Colonic mucosa (tissue), 4 donors: ENCODE data around the gene BCL11B. TPM values are rescaled to one million over a fixed set of nuclear protein-coding genes. Genes with fewer than 3 reads are reported as not detected.

Experiments used
- DNase-seq: peaks from one replicate; pipeline ENCODE4 v3.0.0-alpha.2; 2020
- H3K27ac ChIP-seq: fragments of 200-600 bp; one replicate; pipeline ENCODE4 v1.8.0; 2021
- H3K27me3 ChIP-seq: fragments of 200-600 bp; one replicate; pipeline ENCODE4 v1.8.0; 2021
- H3K36me3 ChIP-seq: fragments of 200-600 bp; one replicate; pipeline ENCODE4 v1.8.0; 2021
- H3K4me1 ChIP-seq: fragments of 200-600 bp; one replicate; pipeline ENCODE4 v1.8.0; 2021; ENCODE audit warnings: mild to moderate bottlenecking
- H3K4me3 ChIP-seq: fragments of 200-600 bp; one replicate; pipeline ENCODE4 v1.8.0; 2021
- H3K9ac ChIP-seq, 2 donors: one replicate each; pipeline ENCODE4 v1.7.0; 2013; ENCODE audit warnings: control low read depth in 2 of 2, low read depth in 2 of 2, low read length in 2 of 2
- H3K9me3 ChIP-seq: fragments of 200-600 bp; one replicate; pipeline ENCODE4 v1.8.0; 2021
- intact Hi-C: fragments of 100-400 bp; cut with DNase I; formaldehyde crosslinking; loops from one replicate; pipeline ENCODE4 v1.14.1; 2022
- total RNA-seq, 2 donors: library from RNA; stranded (reverse); fragmentation: NEBNext Ultra II Directional in 1 of 2; extraction: Animal tissue kit (Norgen Biotek cat#: 25700) in 1 of 2; gene quantifications; one replicate each; pipeline ENCODE4 v1.2.1, GENCODE V29; 2021
- TF ChIP-seq, protein P1 (sequence below): fragments of 200-600 bp; IDR thresholded peaks from one replicate; pipeline ENCODE4 v1.8.0; 2022; ENCODE audit warnings: antibody characterized with exemption, mild to moderate bottlenecking
- donor health status: healthy.
- donor health status: DM: no; HTN: no; CAD: no.
- donor health status: DM: no; HTN: no; CAD: no.

Gene BCL11B
- total RNA-seq, 2 donors from 2014 or later, result 5.6 to 10.4 TPM

DNA sequence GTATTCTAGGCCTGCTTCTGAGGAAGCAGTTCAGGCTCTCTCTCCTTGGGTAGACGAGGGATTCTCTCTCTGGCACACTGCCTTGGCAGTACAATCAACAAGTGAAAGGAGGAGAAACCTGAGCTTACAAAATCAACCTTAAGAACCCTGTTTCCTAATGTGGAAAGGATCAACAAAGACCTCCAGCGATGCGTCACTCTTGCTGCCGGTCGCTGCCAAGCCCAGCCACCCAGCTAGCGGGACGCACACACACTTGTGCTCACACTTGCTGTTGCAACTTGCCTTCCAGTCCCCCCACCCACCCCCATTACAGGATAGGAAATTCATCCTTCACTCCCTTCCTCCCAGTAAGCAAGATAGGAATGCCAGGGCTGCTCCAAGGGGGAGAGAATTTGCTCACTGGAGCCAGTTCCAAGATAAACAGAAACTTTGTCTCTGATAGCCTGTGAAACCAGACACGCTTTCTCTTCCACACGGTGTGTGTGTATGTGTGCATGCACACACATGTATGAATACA, 144.3 kb downstream of the BCL11B start:
- Histone ChIP-seq H3K4me1 (no peaks in the 10 kb centered on the region), H3K9me3 (no peaks in the 10 kb centered on the region), H3K27me3 (no peaks in the 10 kb centered on the region), H3K4me3 (no peak overlapping the region), H3K36me3 (no peaks in the 10 kb centered on the region), H3K9ac (no peak overlapping the region), H3K27ac (no peak overlapping the region)
- intact Hi-C loops, result no loop called here
- no peak for DNase-seq
- TF ChIP-seq, protein P1, sequence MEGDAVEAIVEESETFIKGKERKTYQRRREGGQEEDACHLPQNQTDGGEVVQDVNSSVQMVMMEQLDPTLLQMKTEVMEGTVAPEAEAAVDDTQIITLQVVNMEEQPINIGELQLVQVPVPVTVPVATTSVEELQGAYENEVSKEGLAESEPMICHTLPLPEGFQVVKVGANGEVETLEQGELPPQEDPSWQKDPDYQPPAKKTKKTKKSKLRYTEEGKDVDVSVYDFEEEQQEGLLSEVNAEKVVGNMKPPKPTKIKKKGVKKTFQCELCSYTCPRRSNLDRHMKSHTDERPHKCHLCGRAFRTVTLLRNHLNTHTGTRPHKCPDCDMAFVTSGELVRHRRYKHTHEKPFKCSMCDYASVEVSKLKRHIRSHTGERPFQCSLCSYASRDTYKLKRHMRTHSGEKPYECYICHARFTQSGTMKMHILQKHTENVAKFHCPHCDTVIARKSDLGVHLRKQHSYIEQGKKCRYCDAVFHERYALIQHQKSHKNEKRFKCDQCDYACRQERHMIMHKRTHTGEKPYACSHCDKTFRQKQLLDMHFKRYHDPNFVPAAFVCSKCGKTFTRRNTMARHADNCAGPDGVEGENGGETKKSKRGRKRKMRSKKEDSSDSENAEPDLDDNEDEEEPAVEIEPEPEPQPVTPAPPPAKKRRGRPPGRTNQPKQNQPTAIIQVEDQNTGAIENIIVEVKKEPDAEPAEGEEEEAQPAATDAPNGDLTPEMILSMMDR, result no peak

DNA sequence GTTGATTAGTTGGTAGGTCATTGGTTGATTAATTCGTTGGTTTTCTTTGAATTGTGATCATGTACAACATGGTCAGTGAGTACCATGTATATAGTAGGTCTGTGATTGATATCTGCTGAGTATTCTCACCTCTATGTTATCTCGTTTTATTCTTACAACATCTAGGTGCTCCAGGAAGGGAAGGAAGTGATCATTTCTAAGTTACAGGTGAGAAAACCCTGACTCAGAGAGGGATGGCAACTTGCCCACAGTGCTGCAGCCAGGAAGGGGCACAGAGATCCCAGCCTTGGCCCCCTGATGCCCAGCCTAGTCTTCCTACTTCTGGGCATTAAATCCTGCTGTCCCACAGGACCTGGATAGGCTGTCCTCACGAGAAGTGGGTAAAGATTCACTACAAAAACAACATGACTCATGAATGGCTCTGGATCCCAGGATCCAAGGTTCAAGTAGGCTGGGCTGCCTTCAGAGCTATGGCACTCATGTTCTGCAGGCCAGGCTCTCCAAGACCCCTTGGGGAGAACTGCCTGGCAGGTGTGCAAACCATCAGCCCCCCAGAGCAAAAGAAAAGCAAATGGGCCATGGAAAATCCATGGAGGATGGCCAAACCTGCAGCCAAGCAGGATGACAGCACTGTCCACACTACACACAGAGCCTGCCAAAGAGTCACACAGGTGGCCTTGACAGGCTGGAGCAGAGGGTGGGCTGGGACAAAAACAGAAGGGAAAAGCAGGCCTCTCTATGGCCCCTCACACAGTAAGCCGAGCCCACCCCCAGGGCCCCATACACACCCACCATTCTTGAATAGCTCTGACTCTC, 146.2 kb downstream of the BCL11B start:
- TF ChIP-seq, protein P1, result no peak
- H3K9ac ChIP-seq, result no peak overlapping the region
- H3K27ac ChIP-seq, result no peak overlapping the region
- H3K9me3 ChIP-seq, result no peaks in the 10 kb centered on the region
- no peaks in the 10 kb centered on the region for H3K4me1 ChIP-seq
- peak; percentile 7 for DNase-seq
- intact Hi-C loops, result no loop called here
- H3K36me3 ChIP-seq, result no peaks in the 10 kb centered on the region
- H3K4me3 ChIP-seq, result no peak overlapping the region
- H3K27me3 ChIP-seq, result no peaks in the 10 kb centered on the region

DNA sequence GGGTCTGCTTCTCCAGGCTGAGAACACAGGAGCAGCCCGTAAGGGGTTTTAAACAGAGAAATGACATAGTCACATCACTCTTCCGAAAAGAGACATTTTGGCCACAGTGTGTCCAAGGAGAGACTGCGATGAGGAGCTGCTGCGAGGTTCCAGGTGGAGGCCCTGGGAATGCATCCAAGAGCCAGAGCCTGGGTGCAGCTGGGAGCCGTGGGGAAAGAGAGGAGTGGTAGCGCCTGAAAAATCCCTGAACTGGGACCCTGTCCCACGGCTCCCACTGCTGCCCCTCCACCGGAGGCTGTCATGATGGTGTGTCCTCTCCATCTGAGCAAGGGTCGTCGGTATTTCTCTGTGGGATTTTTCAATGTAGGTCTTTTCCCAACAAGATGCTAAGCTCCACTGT, 146.9 kb downstream of the BCL11B start:
- H3K27me3 ChIP-seq, result no peaks in the 10 kb centered on the region
- peak; percentile 2 for DNase-seq
- no peaks in the 10 kb centered on the region for H3K9me3 ChIP-seq
- no peak overlapping the region for H3K4me3 ChIP-seq
- intact Hi-C loops, result no loop called here
- no peaks in the 10 kb centered on the region for H3K36me3 ChIP-seq
- H3K27ac ChIP-seq, result no peak overlapping the region
- H3K9ac ChIP-seq, result no peak overlapping the region
- TF ChIP-seq, protein P1, result no peak
- H3K4me1 ChIP-seq, result no peaks in the 10 kb centered on the region

DNA sequence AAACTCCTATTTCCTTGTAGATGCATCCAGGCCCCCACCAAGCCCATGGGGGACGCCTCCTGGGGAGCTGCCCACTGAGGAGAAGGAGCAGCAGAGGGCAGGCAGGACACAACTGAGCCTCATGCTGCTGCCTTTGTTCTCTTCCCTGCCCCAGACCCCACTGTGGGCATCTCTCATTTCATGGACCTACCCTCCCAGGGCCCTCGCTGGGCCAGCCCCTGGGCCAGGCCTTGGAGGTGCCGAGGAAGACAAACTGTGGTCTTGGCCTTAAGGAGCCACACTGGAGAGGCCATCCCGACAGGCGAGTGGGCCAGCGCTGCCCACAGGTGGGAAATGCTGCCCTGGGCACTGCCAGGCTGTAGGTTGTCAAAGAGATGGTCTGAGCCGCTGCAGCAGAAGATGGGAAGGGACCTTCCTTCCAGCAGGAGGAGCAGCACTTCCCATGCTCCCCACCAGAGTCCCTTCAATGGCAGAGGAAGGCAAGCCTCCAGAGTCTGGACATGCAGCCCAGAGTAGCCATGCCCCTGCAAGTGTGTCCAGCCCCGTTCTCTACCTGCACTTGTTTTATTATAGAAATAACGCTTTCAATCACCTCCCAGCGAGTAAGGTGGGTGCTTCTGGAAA, 147.4 kb downstream of the BCL11B start:
- no peaks in the 10 kb centered on the region for H3K27me3 ChIP-seq
- no peak overlapping the region for H3K9ac ChIP-seq
- peak; percentile 9 for DNase-seq
- H3K4me3 ChIP-seq, result no peak overlapping the region
- H3K36me3 ChIP-seq, result no peaks in the 10 kb centered on the region
- no peak overlapping the region for H3K27ac ChIP-seq
- no peaks in the 10 kb centered on the region for H3K9me3 ChIP-seq
- H3K4me1 ChIP-seq, result no peaks in the 10 kb centered on the region
- TF ChIP-seq, protein P1, result no peak
- intact Hi-C loops, result no loop called here

DNA sequence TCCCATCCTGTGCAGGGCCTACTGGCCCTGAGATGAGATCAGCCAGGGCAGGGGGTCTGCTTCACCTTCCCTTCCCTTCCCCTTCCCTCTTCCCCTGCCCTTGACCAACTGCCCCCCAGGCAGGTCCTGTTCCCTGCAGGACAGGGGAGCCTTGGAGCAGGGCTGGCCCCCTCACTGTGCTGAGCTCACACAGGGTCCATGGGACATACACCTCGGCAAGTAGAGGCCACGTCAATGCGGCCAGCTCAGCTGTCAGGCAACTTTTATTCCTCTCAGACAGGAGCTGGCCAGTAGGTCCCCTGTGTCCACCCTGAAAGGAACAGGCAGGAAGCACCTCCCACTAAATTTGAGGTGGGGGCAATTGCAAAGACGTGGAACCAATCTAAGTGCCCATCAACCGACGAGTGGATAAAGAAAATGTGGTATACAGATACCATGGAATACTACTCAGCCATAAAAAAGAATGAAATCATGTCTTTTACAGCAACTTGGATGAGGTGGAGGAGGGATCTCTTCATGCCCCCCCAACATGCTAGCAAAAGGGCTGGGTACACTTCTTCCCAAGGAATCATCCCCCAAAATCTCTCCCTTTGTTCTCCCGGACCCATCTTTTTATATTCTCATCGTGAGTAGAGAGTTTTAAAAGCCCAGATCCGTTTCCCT, 148.7 kb downstream of the BCL11B start:
- peak; percentile 3 for DNase-seq
- no peak overlapping the region for H3K4me3 ChIP-seq
- H3K27ac ChIP-seq, result no peak overlapping the region
- H3K9me3 ChIP-seq, result no peaks in the 10 kb centered on the region
- no peaks in the 10 kb centered on the region for H3K27me3 ChIP-seq
- no peaks in the 10 kb centered on the region for H3K36me3 ChIP-seq
- TF ChIP-seq, protein P1, result no peak
- intact Hi-C loops, result no loop called here
- H3K4me1 ChIP-seq, result no peaks in the 10 kb centered on the region
- no peak overlapping the region for H3K9ac ChIP-seq
